ENCODE results near the gene ADGRF4.
"Not testable (repeated sequence)": the region's sequence is repeated elsewhere in the genome, so short reads cannot be mapped to it uniquely, and the experiment has no call there.

ADGRF4 gene

DNA sequence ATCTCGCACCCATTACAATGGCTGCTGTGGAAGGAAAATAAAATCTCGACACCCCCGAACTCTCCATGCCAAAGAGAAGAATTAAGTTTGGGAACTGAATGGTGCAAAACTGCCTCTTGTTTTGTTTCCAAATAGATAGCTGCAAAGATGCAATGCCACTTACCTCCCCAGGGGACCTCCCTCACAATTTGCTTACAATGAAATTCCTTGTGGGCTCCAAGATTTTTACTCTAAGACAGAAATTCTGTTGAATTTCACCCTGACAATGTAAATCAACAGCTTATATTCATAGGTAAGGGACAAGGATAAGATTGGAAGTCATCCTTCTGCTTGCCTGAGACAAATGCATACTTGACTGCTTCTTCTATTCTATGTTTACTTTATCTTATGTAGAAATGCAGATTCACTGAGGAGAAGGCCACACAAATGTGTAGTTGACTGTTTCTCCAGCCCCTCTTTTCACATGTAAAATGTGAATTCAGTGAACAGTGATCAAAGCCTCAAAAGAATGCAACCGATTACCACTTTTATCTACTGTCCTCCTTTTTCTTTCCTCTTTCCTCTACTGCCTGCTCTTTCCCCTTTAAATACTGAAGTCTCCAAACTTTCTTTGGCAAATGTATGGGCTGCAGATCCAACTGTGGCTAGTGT lies 36.6 kb downstream of the ADGRF4 start:
- no peak for DNase-seq (ENCODE audit: low spot score)

DNA sequence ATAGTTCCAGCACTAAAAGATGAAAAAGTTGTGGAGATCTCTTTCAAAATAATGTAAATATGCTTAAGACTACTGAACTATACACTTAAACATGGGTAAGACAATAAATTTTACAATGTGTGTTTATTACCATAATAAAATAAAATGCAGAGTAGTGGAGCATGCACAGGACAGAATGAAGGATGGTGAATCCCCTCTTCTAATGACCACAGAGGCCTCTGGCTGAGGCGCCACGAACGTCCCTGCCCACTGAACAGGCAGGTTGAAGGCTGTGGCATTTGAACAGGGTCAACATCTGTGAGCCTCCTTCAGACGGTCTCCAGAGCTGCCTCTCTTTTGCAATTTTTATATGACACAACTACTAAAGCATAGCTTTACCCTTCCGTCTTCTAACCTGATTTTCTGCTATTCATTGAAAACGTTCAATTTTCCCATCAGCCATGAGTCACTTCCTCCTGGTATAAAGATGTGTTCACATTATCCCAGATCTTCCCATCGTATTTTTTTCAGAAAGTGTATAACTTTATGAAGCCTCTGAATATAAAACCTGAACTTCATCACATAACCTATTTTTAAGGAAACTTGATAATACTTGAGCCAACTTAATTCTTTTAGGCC lies 37.8 kb downstream of the ADGRF4 start:
- DNase-seq (ENCODE audit: low spot score), result no peak

DNA sequence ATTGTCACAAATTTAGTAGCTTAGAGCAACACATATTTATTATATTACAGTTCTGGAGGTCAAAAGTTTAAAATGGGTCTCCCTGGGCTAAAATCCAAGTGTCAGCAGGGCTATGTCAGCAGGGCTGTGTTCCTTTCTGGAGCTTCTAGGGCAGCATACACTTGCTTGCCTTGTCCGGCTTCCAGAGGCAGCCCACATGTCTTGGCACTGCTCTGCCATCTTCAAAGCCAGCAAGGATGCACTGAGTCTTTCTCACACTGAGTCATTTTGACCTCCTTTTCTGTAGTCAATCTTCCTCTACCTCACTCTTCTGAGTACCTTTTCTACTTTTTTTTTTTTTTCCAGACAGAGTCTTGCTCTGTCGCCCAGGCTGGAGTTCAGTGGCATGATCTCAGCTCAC lies 39.0 kb downstream of the ADGRF4 start:
- no peak for DNase-seq (ENCODE audit: low spot score)

DNA sequence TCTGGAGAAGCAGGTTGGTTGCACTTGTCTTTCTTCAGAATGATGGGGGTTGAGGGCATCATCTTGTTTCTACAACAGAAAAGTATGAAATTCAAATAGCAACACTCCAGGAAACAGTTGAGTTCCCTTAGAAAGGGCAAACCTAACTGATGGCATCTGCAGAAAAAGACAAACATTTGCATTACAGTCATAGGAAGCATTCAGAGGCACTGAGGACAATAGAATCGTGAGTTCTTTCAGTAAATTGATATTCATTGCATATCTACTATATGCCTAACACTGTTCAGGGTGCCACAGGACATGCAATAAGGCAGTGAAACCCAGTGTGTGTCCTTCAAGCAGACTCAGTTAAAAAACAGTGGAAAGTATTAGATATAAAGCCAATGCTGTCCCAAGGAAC lies 42.3 kb downstream of the ADGRF4 start:
- no peak for DNase-seq (ENCODE audit: low spot score)

DNA sequence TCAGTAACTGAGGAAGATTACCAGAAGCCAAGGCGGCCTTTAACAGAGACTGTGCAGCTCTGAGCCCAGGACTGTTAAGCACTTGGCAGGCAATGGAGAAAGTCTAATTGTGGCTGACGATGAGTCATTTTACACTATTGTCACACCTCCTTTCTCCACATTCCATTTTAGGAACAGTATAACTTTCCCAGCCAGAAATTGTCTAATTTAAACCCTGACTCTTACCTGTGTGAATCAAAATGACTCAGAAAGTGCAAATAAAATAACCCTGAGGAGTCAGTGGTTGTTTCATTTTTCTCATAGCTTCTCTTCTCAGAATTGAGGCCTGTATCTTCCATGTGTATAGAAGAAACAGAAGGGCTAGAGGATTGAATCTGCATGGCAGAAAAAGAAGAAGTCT lies 43.4 kb downstream of the ADGRF4 start:
- DNase-seq (ENCODE audit: low spot score), result no peak

DNA sequence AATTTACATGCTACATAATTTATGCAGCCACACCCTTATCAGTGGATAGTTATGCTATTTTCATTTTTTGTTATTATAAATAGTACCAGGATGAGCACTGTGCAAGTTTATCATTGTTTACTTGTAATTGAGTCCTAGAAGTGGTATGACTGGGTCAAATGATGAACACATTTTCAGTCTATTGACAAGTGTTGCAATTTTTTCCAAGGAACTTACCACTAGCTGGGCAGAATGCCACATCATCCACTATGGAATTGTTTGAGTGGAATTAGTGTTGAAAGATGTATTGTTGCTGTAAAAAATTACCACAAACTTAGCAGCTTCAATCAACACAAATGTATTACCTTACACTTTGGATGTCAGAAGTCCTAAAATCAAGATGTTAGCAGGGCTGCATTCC lies 45.4 kb downstream of the ADGRF4 start:
- no peak for DNase-seq (ENCODE audit: low spot score)

DNA sequence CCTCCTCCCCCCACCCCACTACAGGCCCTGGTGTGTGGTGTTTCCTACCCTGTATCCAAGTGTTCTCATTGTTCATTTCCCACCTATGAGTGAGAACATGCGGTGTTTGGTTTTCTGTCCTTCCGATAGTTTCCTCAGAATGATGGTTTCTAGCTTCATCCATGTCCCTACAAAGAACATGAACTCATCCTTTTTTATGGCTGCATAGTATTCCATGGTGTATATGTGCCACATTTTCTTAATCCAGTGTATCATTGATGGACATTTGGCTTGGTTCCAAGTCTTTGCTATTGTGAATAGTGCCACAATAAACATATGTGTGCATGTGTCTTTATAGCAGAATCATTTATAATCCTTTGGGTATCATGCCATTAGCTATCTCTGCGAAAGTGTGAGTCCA lies 46.9 kb downstream of the ADGRF4 start:
- DNase-seq (ENCODE audit: low spot score), result not testable (repeated sequence)

DNA sequence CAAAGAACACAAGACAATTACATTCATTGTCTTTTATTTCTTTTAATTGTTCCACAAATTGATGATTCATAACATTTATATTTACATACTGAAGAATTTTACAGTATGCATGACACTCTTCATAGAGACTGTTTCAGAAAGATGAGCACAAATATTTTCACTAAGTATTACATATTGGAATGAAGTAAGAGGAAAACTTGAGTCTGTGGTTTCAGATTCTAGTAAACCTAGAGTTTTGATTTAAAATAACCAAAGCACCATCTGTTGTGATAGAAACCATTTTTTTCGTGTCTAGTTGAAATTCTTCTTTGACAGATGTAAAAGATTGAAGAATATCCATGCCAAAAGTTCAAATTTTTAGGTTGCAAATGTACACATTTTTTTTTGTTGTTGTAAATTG lies 51.4 kb downstream of the ADGRF4 start:
- no peak for DNase-seq (ENCODE audit: low spot score)

DNA sequence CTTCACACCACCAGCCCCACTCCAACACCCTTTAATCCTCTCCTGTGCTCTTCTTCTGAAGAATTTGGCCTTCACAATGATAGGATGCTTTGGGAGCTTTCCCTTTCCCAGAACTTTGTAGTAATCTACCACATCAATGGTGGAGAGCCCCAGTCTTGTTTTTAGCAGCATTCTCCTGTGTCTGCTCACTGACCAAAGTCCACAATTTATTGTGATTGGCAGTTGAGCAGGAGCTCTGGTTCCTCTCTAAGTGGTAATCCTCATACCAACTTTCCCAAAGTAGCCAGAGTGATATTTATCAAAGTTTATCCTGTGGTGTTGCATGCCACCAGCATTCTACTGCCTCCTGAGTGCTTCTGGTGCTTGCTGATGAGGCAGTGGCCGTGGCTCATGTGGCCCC lies 54.4 kb downstream of the ADGRF4 start:
- DNase-seq (ENCODE audit: low spot score), result no peak

DNA sequence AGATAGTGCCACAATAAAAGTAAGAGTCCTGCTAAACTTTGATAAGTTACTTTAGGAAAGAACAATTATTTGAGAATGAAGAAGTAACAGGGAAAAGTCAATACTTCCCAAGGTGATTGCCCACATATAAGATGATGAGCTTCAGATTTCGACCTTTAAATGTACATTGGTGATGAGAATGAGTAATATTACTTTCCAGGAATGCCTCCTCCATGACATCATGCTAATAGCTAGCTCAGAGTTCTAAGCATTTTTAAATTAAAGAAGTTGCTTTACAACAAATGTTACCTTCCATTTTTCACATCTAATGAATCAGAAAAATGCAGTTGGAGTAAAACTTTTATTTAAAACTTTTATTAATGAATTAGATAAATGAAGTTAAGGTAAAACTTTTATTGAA lies 61.0 kb downstream of the ADGRF4 start:
- DNase-seq (ENCODE audit: low spot score), result no peak

DNA sequence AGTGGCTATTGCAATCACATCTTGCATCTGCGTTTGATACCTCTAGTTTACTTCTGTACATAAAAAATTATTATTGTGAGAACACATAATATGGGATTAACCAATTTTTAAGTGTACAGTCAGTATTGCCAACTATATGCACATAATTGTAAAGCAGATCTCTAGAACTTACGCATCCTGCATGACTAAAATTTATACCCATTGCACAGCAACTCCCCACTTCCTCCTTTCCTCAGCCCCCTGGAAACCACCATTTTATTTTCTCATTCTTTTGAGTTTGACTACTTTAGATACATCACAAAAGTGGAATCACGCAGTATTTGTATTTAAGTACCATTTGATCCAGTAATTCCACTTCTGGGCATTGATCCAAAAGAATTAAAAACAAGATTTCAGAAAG lies 64.1 kb downstream of the ADGRF4 start:
- DNase-seq (ENCODE audit: low spot score), result no peak

DNA sequence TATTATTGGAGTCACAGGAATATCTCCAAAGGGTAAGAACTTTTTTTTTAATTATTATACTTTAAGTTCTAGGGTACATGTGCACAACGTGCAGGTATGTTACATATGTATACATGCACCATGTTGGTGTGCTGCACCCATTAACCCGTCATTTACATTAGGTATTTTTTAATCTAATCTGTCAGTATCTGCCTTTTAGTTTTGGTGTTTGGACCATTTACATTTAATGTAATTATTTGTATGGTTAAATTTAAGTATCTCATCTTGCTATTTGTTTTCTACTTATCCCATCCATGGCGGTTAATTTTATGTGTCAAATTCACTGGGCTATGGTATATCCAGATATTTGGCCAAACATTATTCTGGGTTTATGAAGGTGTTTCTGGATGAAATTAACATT lies 68.1 kb downstream of the ADGRF4 start:
- DNase-seq (ENCODE audit: low spot score), result no peak

DNA sequence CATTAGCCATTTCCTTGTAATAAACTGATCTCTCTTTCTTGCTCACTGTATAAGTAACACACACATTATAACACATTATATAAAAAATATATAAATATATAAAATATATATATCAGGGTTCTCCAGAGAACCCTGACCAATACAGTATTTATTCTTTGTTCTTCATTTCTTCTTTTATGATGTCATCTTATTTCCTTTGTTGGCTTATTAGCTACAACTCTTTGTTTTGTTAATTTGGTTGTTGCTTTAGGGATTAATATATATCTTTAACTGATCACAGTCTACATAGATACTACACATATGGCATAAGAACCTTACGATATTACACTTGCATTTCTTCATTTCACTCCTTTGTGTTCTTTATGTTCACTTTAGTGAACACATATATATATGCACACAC lies 68.7 kb downstream of the ADGRF4 start:
- DNase-seq (ENCODE audit: low spot score), result no peak

DNA sequence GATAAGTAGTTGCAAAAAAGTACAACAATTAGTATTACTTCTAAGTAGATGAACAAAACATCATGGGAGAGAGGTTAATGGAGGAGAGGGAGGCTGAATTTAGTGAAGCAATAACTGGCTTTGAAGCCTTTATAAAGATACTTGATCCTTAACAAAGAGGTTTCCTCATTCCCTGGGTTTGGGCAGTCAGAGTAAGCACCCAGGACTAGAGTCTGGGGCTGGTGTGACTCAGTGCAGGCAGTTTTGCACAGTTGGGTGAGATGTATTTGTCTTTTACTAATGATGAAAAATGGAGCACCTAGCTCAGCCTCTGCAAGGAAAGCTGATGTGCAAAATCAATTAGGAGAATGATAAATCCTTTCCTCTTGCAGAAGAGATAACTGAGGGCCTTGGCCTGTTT lies 71.6 kb downstream of the ADGRF4 start:
- no peak for DNase-seq (ENCODE audit: low spot score)

Data from D341Med (cell line).